HL-60/S4 treated with retinoic acid at 250 ng/mL for 4 days and 3 days (cell line): ENCODE measurements around the gene SGMS2.

Source experiments
- in situ Hi-C: fragments of 300-500 bp; cut with MboI; formaldehyde crosslinking; loops from 2 replicates; pipeline ENCODE4 v1.7.0; 2022; ENCODE audit warnings: low sequenced_read_pairs

SGMS2 gene

GRCh38 chr4:107824350-107825071 is at the start of gene SGMS2:
SGMS2 (plus strand) TSS chr4:107824932; CDS start chr4:107895554, 70,622 bp downstream.
- in situ Hi-C loops: no loop called here

DNA sequence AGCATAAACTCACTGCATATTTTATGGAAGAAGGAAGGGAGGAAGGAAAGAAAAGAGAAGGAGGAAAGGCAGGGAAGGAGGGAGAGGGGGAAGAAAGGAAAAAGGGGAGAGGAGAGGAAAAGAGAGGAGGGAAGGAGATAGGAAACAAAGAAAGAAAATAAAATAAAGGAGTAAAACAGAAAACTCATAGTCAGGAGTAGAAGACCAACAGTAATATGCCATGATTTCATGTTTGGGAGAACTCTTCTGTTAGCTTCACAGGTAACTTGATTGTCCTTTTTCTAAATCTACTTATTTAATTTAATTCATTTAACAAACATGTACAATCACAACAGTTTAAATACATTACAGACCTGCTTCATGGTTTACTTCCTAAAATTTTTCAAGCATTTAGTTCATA is 46.8 kb upstream of the SGMS2 start:
- in situ Hi-C loops: no loop called here

DNA sequence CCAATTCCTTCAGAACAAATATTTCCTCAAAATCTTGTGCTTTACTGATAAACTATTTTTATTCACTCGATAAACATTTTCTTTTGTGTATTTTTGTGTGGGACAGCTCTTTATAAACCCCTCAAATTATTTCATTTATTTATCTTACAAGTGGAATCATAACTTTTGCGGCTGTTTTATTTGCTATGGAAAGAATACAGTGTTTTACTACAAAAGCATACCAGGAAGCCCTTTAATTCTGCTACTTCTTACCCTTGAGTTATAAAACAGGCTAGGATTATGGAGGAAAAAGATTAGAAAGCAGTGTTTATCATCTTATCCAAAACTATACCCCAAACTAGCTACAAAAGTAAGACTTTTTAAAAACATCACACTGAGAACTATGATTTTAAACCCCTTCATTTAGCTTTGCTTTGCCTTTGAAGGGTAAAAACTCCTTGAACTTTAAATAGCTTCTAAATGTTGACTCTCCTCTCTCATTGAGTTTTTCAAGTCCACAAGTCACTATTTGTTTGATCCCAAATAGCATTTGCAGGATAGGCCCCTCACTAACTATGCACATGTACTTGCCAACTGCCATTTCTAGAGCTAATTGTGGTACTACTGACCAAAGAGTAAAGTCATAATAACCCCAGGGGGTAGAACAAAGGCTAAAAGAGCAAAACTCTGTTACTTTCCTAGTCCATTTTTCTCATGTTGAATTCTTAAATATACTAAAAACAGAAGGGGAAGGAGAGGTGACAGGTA is 45.8 kb upstream of the SGMS2 start:
- in situ Hi-C loops: no loop called here

DNA sequence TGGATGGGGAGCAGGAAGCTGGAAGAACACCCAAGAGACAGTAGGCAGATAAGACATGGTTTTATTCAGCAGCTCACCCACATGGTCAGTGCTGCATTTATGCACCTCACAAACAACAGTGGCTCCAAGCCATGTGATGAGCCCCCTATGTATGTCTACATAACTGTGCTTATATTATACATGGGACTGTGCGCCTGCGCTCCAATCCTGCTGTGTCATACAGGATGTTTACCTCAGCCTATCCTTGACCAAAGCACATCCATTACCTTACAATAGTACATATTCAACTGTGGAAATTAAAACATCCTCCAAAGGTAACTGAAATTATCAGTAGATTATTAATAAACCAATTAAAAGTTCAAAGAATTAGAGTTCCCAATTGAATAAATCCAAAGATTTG is 44.1 kb upstream of the SGMS2 start:
- in situ Hi-C loops: no loop called here

DNA sequence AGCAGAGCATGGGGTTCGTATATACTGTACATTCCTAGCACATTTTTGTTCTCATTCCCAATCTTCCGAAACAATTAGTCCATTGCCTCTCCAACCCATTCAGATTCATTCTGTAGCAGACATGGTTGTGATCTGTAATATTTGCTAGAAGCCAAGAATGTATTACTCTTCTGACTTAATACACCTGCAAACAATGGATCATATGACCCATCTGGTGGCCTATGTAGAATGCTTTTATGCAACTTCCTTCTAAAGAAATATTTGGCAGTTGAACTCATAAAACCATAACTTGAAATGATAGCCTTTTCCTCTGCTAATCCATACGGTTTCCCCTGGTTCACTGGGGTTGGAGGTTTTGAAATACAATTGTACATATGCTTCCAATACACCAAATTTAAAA is 32.8 kb upstream of the SGMS2 start:
- in situ Hi-C loops: no loop called here

DNA sequence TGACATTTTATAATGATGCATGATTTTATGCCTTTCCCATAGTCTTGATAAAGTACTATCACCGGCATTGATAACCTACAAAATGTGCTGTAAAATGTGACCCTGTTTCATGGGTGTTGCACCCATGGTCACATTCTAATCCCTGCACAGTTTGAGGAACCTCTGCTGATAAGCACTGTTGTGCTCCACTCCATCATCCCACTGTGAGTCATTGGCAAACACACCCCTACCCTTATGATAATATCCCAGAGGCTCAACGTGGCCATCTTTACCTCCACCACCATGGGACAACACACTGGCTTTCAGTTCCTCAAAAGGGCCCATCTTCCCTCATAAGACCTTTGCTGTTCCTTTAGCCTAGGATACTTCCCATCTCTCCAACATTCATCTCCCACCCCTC is 32.0 kb upstream of the SGMS2 start:
- in situ Hi-C loops: no loop called here

DNA sequence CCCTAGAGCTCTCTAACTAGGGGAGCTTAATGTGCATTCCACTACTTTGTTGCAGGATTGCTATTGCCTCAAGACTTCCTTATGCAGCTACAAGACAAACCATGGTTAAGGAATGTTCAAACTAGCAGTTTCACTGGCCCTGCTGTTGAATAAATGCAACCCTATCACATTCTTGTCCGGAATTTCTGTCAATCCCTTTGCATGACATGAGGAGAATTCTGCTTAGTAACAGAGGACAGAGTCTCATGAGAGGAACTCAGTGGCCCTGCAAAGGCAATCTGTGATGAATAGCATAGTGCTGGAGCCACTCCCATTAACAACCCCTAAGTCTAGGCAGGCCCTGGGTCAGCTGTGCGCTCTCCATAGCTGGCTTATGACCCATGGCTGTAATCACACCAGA is 30.7 kb upstream of the SGMS2 start:
- in situ Hi-C loops: no loop called here

DNA sequence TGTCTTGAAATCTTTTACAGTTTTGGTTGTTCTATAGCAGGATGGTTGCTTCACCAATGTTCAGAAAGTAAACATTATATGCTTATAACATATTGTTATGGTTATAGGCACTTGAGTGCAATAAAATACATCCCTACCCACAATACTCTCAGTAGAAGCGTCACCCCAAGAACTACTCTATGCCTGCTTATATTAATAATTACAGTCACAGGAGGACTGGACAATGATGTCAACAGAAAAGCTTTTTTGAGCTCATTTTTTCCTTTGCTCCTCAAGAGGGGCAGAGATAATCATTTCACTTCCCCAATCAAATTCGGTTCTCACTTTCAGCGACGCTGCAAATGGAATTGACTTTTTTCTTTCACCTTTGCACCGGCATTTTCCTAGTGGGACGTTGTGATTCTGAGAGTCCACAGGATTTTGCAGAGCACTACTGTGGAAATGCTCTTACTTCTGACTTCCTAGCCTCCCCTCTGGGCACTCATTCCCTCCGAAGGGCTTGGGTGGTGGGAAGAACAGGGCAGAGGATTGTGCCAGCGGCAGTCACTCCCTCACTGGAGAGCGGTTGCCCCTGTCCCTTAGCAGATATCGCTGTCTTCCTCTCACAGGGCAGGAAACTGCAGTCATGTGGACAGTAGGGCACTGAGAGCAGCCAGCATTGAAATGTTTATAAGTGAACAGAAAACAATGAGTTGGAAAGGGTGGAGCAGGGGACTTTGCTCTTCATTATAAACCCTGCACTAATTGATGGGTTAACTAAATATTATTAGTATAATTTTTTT is 24.9 kb upstream of the SGMS2 start:
- in situ Hi-C loops: no loop called here

GRCh38 chr4:107800706-107801105 is 24.0 kb upstream of the SGMS2 start:
- in situ Hi-C loops: no loop called here

- in situ Hi-C loops: no loop called here
Measured at GRCh38 chr4:107801766-107802211, 22.9 kb upstream of the SGMS2 start.

DNA sequence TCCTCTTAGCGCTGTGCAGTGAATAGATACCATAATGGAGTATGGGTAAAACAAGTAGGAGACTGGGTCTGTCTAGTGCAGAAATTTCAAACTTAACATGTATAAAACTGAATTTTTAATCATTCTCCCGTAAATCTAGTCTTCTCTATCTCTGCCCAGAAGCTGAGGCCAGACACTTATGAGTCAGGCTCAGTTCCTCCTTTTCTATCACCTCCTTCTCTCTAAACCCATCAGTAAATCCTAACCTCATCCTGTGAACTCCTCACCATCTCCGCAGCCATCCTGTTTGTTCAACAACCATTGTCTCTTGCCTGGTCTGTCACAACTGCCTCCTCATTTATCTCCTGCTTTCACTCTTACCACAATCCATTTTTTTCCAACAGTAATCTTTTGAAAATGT is 19.8 kb upstream of the SGMS2 start:
- in situ Hi-C loops: no loop called here

DNA sequence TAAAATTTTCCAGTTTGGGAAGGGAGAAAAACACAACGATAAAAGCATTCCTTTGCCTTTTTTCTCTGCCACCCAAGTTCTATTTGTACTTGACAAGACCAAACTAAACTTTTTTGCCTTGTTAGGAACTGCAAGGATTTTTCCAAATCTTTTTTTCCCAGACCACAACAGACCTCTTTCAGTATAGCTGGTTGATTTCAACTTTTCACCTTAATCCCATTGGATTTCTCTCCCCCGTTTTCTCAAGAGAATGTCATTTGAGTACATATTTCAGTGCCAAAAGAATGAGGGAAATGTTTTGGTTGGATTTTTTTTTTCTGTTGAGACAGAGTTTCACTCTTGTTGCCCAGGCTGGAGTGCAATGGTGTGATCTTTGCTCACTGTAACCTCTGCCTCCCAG is 18.5 kb upstream of the SGMS2 start:
- in situ Hi-C loops: no loop called here

DNA sequence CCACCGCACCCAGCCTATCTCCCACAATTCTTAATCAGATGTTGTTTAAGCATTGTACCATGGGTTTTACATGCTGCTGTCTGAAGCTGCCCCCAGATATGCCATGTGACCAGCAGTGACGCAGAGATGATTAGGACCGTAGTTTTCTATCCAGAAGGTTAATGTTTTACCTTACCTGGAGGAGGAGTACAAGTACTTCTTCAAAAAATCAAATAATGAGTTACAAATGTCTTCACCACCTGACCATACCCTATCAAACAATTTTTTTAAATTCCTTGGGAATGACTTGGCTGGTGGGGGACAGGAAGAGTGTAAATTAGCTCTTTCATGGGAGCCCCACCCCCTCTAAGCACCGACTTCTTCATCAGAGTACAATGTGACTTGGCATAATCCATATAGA is 16.2 kb upstream of the SGMS2 start:
- in situ Hi-C loops: no loop called here

DNA sequence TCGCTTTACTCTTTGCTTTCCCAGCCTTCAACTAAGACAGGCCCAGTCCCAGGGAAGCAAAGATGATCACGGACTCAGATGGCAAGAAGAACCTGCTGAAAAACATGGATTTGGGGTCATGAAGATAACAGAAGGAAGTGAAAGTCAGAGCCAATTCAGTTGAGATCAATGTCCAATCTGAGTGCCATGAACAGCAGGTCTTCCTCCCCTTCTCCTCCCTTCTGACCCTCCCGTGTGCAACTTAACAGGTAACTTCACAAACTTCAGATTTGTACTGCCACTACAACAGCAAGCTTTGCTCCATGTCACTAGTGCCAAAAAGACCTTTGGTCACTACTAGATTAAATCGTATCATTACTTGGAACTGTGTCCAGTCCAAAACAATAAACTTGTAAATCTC is 15.5 kb upstream of the SGMS2 start:
- in situ Hi-C loops: no loop called here

- in situ Hi-C loops: no loop called here
Measured at GRCh38 chr4:107814758-107815157, 10.0 kb upstream of the SGMS2 start.

- in situ Hi-C loops: no loop called here
Measured at GRCh38 chr4:107815158-107815557, 9.6 kb upstream of the SGMS2 start.

DNA sequence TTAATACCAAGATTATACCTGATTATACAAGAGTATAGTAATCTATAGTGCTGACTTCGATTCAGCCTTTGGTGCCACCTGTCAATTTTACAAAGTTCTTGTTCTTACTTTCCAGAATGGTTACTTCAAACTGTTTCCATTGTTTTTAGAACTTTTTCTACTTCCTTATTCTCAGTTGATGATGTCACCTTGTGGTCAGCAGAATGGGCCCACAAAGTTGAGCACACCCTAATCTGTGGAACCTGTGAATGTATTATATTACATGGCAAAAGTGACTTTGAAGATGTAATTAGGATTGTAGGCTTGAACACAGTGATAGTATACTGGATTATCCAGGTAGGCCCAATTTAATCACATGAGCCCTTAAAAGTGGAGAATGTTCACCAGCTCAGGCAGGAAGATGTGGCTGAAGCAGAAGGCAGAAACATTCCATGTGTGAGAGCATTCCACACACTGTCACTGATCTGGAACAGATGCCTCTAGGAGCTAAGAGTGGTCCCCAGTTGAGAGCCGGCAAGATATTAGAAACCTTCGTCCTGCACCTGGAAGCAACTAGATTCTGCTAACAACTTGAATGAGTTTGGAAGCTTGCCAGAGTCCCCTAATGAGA is 6.3 kb upstream of the SGMS2 start:
- in situ Hi-C loops: no loop called here

- in situ Hi-C loops: no loop called here
Measured at GRCh38 chr4:107823870-107824349, 822 bp upstream of the SGMS2 start.

DNA sequence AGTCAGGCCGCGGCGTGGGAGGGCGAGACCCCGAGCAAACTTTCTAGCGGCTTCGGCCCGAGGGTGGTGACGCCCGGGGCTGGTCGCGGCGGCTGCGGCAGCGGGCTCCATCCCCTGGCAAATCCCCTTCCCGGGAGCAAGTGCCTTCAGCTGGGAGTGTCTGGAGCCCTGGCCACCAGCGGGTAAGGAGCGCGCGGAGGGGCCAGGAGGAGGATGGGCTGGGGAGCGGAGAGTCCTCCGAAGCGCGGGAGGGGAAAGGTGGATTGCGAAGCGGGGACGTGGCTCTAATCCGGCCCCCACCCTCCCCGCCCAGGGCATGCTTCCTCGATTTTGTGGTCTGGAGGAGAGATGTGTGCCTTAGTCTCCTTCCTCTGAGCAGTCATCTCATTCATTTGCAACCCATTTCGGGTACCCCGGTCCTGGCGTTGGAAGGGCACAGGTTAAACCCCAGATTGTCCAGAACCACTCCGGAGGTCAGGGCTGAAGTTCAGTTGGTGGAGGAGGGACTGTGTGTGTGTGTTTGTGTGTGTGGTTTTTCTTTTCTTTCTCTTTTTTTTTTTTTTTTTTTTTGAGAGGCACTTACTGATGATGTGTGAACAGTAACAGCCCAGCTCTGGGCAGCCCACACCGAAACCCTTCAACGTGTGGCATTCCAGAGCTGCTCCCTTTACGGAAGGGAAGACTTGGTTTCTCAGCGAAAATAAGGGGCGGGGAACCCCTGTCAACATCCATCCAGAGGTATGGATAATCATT is 516 bp downstream of the SGMS2 start:
- in situ Hi-C loops: no loop called here

DNA sequence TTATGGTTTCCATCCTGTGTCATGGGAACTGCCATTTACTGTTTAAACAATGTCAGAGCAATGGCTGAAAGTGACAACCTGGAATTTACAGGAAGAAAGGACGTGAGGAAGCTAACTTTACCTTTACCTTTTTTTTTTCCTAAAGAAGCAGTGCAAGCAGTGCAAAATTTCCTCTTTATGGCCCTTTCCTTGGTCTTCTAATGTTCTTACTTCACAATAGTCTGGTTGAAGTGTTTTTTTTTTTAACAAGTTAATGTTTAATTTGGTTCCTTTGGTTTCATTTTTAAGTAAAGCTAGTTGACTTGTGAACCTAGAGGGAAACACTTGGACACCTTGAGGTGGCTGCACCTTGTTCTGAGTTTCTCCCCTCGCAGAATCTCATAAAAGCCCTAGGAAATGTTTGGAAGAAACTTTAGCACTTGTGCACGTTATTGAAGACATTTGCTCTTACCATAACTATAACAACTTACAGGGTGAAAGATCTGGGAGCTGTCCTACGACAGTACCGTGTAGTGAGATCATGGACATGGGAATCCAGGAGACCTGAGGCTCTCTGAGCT is 1.8 kb downstream of the SGMS2 start:
- in situ Hi-C loops: no loop called here
